Gastroesophageal sphincter (tissue), 4 donors: ENCODE data around the gene ZNF816. TPM values are rescaled to one million over a fixed set of nuclear protein-coding genes. Genes with fewer than 3 reads are reported as not detected.
"Not testable (repeated sequence)": the region's sequence is repeated elsewhere in the genome, so short reads cannot be mapped to it uniquely, and the experiment has no call there.

ENCODE experiments used
- ATAC-seq: fragments of 150-250 bp; one replicate; pipeline ENCODE4 v1.9.1; 2016; ENCODE audit warnings: mild to moderate bottlenecking, moderate library complexity
- H3K27ac ChIP-seq, 4 donors: fragments of 200-600 bp; sonication (generic) in 3 of 4; 1 replicate in 3 of 4; 2 replicates in 1 of 4; pipeline ENCODE4 v1.5.1; 2016 to 2019
- H3K27me3 ChIP-seq: fragments of 200-600 bp; sonication (generic); one replicate; pipeline ENCODE4 v1.5.1; 2019
- H3K36me3 ChIP-seq, 2 donors: fragments of 200-600 bp; sonication (generic); one replicate each; pipeline ENCODE4 v1.5.1; 2019; ENCODE audit warnings: control low read depth in 1 of 2
- H3K4me1 ChIP-seq, 3 donors: fragments of 200-600 bp; sonication (generic); 1 replicate in 2 of 3; 2 replicates in 1 of 3; pipeline ENCODE4 v1.5.1; 2016 to 2019; ENCODE audit warnings: control low read depth in 2 of 3
- H3K4me3 ChIP-seq, 2 donors: fragments of 200-600 bp; sonication (generic); one replicate each; pipeline ENCODE4 v1.5.1; 2019; ENCODE audit warnings: mild to moderate bottlenecking in 1 of 2, moderate library complexity in 1 of 2
- H3K9me3 ChIP-seq, 3 donors: fragments of 200-600 bp; sonication (generic); one replicate each; pipeline ENCODE4 v1.5.1; 2017 to 2019; ENCODE audit warnings: control low read depth in 2 of 3
- EP300 ChIP-seq: sonication (generic); formaldehyde crosslinking; IDR thresholded peaks from one replicate; pipeline ENCODE4 v1.6.1; 2017; ENCODE audit warnings: antibody characterized with exemption, mild to moderate bottlenecking
- POLR2A ChIP-seq, 2 donors: fragments of 450-650 bp; IDR thresholded peaks; one replicate each; pipeline ENCODE4 v1.6.1; 2017; ENCODE audit warnings: antibody characterized with exemption in 2 of 2, mild to moderate bottlenecking in 2 of 2, moderate library complexity in 1 of 2
- POLR2AphosphoS5 ChIP-seq: sonication (generic); formaldehyde crosslinking; IDR thresholded peaks from one replicate; pipeline ENCODE4 v1.6.1; 2017; ENCODE audit warnings: antibody characterized with exemption
- WGBS, 2 donors: methylation state at CpG; one replicate each; pipeline ENCODE4 v1.1.5; 2018; ENCODE audit warnings: low coverage in 1 of 2; 5-methylcytosine and 5-hydroxymethylcytosine counted together
- total RNA-seq, 4 donors: library from RNA; depleted of rRNA; stranded (reverse); fragments of >200 nt; gene quantifications; one replicate each; pipeline ENCODE4 v1.1.0, GENCODE V29; 2016
- TF ChIP-seq, protein P1 (sequence below), 4 experiments: fragments of 200-600 bp in 2 of 4; fragments of 450-650 bp in 2 of 4; sonication (generic) in 1 of 4; IDR thresholded peaks; one replicate each; pipeline ENCODE4 v1.5.1; 2017 to 2019; ENCODE audit warnings: antibody characterized with exemption in 4 of 4, mild to moderate bottlenecking in 2 of 4, moderate library complexity in 2 of 4

The ZNF816 gene
- total RNA-seq, 4 donors from 2014 or later: 5.3 to 7.8 (median 6.8) TPM

DNA sequence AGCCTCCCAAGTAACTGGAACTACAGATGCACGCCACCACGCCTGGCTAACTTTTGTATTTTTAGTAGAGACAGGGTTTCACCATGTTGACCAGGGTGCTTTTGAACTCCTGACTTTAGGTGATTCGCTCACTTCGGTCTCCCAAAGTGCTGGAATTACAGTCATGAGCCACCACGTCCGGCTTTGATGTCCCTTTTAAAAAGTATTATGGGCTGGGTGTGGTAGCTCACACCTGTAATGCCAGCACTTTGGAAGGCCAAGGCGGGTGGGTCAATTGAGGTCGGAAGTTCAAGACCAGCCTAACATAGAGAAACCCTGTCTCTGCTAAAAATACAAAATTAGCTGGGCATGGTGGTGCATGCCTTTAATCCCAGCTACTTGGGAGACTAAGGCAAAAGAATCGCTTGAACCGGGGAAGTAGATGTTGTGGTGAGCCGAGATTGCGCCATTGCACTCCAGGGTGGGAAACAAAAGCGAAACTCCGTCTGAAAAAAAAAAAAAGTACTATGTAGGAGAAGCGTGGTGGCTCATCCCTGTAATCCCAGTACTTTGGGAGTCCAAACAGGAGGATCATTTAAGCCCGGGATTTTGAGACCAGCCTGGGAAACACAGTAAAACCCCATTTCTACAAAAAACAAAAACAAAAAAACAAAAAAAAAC lies 28.2 kb upstream of the ZNF816 start:
- TF ChIP-seq, protein P1, sequence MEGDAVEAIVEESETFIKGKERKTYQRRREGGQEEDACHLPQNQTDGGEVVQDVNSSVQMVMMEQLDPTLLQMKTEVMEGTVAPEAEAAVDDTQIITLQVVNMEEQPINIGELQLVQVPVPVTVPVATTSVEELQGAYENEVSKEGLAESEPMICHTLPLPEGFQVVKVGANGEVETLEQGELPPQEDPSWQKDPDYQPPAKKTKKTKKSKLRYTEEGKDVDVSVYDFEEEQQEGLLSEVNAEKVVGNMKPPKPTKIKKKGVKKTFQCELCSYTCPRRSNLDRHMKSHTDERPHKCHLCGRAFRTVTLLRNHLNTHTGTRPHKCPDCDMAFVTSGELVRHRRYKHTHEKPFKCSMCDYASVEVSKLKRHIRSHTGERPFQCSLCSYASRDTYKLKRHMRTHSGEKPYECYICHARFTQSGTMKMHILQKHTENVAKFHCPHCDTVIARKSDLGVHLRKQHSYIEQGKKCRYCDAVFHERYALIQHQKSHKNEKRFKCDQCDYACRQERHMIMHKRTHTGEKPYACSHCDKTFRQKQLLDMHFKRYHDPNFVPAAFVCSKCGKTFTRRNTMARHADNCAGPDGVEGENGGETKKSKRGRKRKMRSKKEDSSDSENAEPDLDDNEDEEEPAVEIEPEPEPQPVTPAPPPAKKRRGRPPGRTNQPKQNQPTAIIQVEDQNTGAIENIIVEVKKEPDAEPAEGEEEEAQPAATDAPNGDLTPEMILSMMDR (IDR thresholded peaks at IDR 0.05): no peak
- TF ChIP-seq EP300 (no peak), POLR2A (IDR thresholded peaks at IDR 0.05) (no peak), POLR2AphosphoS5 (no peak)
- peaks cover 0 to 34% of the 10 kb centered on the region in 2 donors for H3K36me3 ChIP-seq
- no peaks in the 10 kb centered on the region for H3K9me3 ChIP-seq
- no peaks in the 10 kb centered on the region for H3K27me3 ChIP-seq
- H3K27ac ChIP-seq: no peak overlapping the region
- 79 to 86% methylated on average over 3 to 10 of the region's 16 CpGs for WGBS, 2 donors
- H3K4me3 ChIP-seq: no peak overlapping the region
- H3K4me1 ChIP-seq: peaks cover 0 to 26% (median 8%) of the 10 kb centered on the region in 3 donors
- no peak for ATAC-seq

DNA sequence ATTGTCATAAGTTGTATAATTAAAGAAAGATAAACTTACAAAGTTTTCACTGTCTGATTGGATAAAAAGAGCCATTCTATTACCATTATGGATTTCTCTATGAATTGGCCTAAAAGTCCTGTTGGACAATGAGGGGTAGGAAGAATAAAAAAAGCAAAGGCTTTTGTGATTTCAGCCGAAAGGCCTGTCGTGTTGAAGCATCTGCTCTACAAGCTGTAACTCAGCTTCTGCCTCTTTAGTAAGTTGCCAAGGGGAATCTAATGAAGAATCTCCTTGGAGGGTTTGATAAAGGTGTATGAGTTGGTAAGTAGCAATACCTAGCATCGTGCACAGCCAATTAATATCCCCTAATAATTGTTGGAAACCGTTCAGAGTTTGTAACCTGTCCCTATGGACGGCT lies 25.8 kb upstream of the ZNF816 start:
- H3K36me3 ChIP-seq: peaks cover 0 to 57% of the 10 kb centered on the region in 2 donors

DNA sequence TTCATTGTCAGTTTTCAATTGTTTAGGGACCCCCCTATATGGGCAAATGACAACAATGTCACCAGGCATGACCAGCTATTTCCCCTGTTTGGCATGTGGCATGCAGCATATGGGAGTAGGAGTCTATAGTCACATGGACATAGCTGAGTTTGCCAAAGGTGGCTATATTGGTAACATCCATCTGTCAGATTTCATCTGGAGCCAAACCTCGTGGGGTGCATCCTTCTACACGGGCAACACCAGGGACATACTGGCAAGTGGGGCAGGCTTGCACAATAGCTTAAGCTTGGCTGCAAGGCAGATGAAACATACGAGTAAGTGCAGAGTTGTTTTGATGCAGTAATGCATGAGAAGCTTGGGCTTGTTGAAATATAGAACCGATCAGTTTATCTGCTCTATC lies 24.5 kb upstream of the ZNF816 start:
- H3K27me3 ChIP-seq: no peaks in the 10 kb centered on the region
- no peak overlapping the region for H3K4me3 ChIP-seq
- peaks cover 0 to 12% (median 2%) of the 10 kb centered on the region in 3 donors for H3K4me1 ChIP-seq
- TF ChIP-seq, protein P1 (IDR thresholded peaks at IDR 0.05): no peak
- no peak for TF ChIP-seq POLR2AphosphoS5
- no peak for TF ChIP-seq EP300
- no peak for TF ChIP-seq POLR2A (IDR thresholded peaks at IDR 0.05)
- peaks cover 0 to 57% of the 10 kb centered on the region in 2 donors for H3K36me3 ChIP-seq
- ATAC-seq: no peak
- WGBS, 2 donors: 68 to 70% methylated on average over 2 to 4 of the region's 4 CpGs
- peaks cover 0 to 3% (median 0%) of the 10 kb centered on the region in 3 donors for H3K9me3 ChIP-seq
- H3K27ac ChIP-seq: no peak overlapping the region

More for the DNA sequence above, 25.8 kb upstream of the ZNF816 start:
- H3K27me3 ChIP-seq: no peaks in the 10 kb centered on the region
- no peak overlapping the region for H3K27ac ChIP-seq
- peaks cover 0 to 3% (median 0%) of the 10 kb centered on the region in 3 donors for H3K9me3 ChIP-seq
- ATAC-seq: no peak
- H3K4me3 ChIP-seq: no peak overlapping the region
- 89 to 92% methylated on average over 5 of the region's 5 CpGs for WGBS, 2 donors
- TF ChIP-seq POLR2AphosphoS5: no peak
- TF ChIP-seq, protein P1 (IDR thresholded peaks at IDR 0.05): no peak
- TF ChIP-seq EP300: no peak
- TF ChIP-seq POLR2A (IDR thresholded peaks at IDR 0.05): no peak
- H3K4me1 ChIP-seq: peaks cover 0 to 19% (median 8%) of the 10 kb centered on the region in 3 donors

DNA sequence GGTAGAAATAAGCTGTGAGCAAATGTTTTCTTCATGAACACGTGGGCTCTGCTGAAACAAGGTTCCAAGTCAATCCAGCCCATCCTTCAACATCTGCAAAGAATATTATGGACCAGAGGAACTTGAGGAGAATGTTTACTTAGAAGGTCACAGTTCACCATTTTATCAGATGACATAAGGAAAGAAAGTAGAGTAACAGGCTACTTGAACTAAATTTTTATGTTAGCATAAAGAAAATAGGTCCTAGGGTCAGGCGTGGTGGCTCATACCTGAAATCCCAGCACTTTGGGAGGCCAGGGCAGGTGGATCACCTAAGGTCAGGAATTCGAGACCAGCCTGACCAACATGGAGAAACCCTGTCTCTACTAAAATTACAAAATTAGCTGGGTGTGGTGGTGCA lies 20.5 kb upstream of the ZNF816 start:
- peaks cover 0 to 71% of the 10 kb centered on the region in 2 donors for H3K36me3 ChIP-seq
- WGBS, 2 donors: 57 to 87% methylated on average over 1 to 3 of the region's 3 CpGs

DNA sequence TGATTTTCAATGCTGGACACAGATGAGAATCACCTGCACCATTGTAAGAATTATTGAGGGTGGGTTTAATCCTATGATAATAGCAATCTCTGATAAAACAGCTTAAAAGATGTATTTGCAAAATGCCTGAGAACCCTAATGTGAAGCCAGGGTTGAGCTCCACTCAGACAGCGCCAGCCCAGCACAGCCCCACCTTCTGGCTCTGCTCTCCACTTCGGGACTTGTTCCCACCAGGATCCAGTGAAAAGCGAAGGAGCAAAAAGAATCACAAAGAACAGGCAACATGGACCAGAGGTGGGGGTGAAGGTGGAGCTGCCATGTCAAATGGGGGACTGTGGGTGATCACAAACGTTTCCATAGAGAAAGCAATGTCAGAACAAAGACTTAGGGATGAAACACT lies 18.6 kb upstream of the ZNF816 start:
- no peaks in the 10 kb centered on the region for H3K27me3 ChIP-seq
- H3K9me3 ChIP-seq: peaks cover 0 to 3% (median 0%) of the 10 kb centered on the region in 3 donors
- H3K36me3 ChIP-seq: peaks cover 0 to 64% of the 10 kb centered on the region in 2 donors
- H3K4me3 ChIP-seq: no peak overlapping the region
- H3K4me1 ChIP-seq: no peaks in the 10 kb centered on the region
- H3K27ac ChIP-seq: no peak overlapping the region
- no peak for TF ChIP-seq POLR2A (IDR thresholded peaks at IDR 0.05)
- TF ChIP-seq POLR2AphosphoS5: no peak
- TF ChIP-seq, protein P1 (IDR thresholded peaks at IDR 0.05): no peak
- no peak for TF ChIP-seq EP300
- WGBS, 2 donors: 22 to 39% methylated on average over 3 to 4 of the region's 4 CpGs
- no peak for ATAC-seq

More for the DNA sequence above, 20.5 kb upstream of the ZNF816 start:
- not testable (repeated sequence) for H3K4me3 ChIP-seq, H3K4me1 ChIP-seq, ATAC-seq, H3K27me3 ChIP-seq, H3K27ac ChIP-seq, H3K9me3 ChIP-seq
